HK-2 (cell line): Measurements from ENCODE around the gene USH2A.

Experiments
- DNase-seq: peaks from one replicate; pipeline ENCODE4 v3.0.0-alpha.2; 2018; ENCODE audit not compliant: unreplicated experiment

The USH2A gene

DNA sequence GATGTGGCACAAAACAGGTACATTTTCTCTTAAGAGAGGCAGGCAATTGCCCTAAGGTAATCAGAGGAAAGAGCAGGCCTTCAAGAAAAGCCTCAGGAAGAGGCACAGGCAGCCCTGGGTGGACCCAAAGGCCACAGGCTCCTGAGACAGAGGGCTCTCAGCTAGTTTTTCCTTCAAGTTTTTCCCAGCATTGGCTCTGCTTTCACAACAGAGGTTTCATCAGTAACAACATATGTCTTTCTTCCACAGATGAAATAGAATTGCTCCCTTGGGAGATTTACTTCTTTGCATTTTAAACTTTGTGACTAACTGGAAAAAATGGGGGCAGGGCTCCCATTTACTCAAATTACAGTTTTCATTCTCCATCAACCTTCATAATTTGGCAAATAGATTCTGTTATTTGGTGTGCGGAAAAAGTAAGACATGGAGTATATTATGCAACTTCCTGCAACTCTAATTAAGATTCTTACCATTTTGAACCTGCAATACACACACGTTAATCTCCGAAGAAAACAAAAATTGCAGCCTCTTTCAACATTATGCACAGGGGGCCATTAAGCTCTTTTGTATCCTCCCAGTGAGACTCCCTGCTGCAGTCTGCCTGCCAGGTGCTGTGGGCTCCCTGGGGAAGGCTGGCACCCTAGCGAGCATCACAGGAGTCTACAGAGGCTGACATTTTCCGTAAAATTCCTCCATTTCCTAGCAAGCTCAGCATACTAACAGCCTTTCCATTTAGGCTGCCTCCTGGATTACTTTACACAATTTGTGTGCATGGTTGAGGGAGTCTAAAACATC is 282.3 kb downstream of the USH2A start:
- DNase-seq = no peak

DNA sequence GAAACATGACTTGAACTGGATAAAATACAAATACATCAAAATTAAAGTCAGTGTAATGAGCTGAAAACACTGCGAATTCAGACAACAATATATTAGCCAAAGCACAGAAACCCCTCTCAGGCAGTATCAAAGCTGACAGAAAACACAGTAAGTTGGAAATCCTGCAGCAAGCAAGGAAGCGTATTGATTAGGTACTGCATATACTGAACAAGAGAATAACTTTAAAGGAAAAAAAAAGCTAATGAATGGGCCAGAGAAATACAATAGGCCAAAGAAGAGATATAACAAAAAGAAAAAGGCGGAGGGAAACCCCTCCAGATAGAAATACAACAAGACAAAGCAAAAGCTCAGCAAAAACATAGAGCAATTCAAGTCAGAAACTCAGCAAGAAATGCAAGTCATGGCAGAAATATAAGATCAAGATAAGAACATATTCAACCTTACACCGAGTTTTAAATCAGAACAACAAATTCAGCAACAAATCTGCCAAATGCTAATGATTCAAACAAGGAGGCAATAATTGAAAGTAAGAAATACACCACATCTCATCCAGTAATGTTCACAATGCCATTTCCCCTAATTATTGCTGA is 299.0 kb downstream of the USH2A start:
- DNase-seq = no peak

DNA sequence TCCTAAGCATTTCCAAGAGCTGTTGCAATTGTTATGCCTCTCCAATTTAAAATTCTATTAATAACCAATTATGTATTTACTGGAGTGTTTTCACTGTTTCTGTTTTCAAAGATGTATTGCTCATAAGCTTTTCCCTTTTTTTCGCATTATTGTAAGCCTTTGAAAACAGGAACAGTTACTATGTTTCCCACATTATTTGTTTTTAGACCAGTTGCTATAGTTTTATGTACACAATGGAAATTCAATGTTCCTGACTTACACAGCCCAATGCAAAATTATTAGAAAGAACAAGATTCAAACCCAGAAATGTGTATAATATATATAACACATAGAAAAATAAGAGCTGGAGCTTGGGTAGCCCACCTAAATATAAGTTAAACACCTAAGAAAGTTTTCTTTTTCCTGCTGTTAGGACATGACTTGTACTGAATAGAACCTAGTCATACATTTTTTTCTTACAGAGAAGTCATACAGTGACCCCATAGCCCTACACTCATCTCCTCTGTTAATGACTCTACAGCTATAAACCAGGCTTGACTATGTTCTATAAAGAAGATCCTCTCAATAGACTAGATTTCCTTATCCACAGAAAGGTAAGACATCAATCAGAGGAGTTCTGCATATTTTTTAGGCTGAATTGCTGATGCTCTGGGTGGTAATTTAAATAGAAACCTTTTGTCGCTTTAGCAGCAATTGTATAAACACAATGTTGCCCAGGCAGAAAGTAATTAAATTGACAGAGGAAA is 299.6 kb downstream of the USH2A start:
- DNase-seq = no peak

DNA sequence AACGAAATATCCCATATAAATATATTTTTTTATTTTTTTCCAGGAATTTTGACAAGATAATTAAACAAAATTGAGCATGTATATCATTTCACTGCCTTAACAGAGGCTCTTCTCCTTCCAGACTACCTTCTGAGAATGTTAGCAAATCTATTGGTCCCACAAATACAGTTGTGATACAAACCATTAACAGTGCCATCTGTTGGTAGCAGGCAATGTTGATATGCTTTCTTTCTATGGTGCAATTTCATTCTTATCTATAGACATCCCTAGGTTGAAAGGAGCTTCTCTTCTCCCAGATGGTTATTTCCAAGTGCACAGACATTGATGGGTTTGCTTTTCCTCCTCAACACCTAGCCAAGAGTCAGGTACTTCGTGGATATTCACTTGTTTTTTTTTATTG is 303.6 kb downstream of the USH2A start:
- no peak for DNase-seq

DNA sequence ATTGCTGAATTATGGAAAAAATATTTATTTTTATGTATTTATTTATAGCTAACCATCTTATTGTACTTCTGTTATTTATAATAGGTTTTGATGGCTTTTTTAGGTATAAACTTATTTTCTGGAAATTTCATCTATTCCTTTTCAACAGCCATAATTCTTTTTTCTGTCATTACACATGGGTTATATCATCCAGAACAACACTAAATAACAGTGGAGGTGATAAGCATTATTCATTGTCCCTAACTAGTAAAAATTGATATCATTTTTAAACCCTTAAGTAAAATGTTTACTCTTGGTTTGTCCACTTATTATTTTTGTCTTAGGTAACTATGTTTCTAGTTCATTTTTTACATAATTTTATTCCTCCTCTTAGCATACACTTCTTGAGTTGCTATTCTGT is 309.1 kb downstream of the USH2A start:
- no peak for DNase-seq

DNA sequence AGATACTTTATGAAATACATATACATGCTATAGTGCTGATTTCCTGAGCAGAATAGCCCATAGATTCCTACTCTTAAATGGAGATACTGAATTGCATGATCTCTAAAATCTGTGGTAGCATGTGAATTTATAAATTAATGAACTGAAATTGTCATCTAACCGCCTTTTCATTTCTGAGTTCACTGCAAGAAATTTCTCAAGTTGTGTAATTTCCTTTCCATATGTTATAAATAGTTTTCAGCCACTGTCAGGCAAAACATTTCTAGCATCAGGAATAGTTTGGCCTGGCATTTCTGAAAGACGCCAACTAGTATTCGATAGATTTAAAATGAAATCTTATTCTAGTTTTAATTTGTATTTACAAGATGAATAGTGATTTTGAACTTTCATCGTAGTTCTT is 310.1 kb downstream of the USH2A start:
- DNase-seq = no peak

DNA sequence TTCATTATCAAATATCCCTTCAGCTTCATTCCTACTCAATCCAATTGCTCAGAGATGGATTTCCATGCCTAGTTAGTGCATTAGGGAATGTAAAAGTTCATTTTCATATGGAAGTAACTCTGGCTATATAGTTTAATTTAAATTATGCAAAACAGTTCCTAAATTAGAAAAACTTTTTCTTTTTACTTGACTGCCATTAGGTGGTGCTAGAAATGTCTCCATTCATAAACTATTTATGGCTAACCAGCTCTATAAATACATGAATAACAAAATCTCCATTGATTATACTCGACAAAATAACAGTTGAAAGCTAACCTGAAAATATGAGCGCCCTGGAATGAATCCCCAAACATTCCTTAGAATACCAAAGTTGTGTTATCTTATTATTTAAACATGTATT is 311.4 kb downstream of the USH2A start:
- no peak for DNase-seq

DNA sequence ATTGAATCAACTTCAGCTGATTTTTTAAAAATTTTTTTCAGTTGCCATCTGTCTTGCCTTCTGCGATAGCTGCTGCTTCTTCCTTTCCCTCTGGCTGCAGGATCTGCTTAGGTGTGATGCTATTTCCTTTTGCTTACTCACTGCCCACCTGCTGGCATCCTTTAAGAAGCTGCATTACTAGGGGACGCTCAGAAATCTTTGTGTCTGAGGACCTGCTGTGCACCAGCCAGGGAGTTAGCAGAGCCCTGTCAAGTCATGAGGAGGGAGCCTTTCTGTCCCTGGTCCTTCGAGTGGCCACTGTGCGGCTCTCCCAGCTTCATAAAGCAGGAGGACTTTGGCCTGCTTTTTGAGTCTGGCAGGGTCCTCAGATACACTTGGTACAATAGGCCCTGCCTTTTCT is 327.8 kb downstream of the USH2A start:
- DNase-seq = no peak

DNA sequence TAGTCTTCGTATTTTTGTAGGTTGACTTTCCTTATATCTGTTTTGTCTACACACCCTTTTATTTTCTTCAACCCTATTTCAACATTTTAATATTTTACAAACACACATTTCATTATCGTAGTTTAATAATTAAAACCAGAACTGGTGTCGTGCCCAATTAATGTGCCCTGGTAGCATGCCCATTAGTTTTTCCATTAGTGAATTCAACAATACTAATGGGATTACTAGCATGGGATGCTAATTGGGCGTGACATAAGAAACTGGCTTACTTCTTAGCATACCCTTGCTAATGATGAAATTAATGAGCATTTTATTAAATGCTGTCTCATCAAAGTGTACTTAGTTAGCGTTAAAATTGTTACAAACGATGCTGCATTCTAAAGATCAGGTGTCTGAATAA is 332.7 kb downstream of the USH2A start:
- DNase-seq = no peak

DNA sequence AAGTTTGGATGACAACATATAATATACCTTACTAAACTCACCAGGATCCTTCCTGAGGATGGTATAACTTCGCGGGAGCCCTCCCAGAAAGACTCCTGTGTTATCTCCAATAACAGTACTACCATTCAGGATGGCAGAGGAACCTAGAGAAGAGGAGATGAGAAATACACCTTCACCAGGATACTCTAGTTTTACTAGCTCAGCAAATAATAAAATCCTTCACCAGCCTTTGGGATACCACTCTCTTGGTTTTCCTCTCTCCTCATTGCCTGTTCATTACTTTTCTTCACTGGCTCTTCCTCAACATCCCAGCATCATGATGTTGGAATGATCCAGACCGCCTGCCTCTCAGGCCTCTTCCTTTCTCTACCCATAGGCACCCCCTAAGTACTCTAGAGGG is 336.6 kb downstream of the USH2A start:
- no peak for DNase-seq

DNA sequence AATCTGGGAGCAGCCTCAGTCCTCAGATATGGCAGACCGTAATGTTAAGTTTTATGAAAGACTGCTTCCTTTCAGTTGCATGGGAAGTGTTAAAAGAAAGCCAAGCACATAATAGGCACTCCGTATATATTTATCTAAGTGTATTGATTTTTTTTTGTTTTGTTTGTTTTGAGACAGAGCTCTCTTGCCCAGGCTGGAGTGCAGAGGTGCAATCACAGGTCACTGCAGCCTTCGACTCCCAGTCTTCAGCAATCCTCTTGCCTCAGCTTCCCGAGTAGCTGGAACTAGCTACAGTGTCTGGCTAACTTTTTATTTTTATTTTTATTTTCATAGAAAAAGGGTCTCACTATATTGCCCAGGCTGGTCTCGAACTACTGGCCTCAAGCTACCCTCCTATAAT is 341.8 kb downstream of the USH2A start:
- no peak for DNase-seq

DNA sequence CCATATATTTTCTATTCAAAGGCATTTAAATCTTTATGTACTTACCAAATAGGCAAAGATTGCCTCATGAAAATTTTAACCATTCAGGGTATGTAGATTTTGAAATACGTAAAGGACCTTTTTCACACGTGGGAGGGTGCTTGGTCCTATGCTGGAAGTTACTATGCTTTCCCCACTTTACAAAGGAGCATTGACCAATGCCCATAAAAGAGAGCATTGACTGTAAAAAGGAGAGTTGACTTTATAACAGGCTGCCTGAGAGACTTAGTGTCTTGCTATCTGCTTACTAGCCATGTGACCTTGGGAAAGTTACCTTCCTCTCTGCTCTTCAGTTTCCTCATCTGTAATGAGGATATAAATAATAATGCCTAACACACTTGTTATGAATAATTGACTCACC is 346.5 kb downstream of the USH2A start:
- no peak for DNase-seq

DNA sequence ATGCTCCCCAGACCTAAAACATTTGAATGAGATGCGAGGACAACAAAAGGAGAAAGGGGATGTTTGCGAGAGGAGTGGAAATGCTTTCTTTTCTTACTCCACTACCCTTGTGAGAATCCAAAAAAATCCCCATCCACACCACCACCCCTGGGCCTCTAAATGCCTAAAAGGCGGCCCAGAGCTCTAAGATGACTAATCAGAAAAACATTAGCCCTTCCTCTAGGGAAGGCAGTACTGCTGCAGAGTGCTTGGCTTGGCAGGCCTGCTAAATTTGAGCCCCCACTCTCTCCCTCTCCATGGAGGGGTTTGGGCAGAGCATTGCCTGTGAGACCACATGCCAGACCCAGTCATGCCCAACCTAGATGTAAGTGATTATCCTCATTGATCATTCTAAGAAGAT is 347.9 kb downstream of the USH2A start:
- peak; percentile 31 for DNase-seq

DNA sequence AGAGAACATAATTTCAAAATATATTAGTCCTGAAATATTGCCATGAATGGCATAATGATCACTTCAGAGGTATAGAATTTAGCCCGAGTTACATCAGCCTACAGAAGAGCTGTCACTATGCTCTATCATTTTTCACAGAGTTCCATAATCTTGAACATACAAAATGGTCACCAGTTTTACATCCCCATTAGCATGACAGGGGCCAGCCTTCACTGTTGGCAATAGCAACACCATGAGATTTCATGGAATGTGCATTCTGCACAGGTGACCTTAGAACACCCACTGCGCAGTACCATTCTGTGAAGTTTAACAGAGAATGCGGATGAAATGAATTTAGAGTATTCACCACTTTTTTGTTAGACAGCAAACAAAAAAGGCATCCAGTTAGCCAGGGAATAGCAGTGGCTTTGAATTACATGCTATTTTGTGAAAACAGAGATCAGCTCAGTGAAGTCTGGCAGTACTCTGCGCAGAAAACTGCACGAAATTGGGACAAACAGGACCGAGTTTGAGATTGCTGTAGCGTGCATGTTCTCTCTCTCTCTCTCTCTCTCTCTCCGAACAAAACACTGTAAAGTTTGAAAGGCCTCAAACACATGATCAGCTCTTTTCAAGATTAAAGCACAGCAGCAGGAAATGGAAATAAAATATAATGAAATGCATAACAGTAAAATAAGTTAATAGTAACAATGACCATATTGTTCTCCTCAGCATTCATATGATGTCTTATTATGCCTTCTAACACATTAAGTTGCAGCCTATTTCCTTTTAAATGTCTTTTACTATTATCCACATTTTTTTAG is 349.3 kb downstream of the USH2A start:
- no peak for DNase-seq

DNA sequence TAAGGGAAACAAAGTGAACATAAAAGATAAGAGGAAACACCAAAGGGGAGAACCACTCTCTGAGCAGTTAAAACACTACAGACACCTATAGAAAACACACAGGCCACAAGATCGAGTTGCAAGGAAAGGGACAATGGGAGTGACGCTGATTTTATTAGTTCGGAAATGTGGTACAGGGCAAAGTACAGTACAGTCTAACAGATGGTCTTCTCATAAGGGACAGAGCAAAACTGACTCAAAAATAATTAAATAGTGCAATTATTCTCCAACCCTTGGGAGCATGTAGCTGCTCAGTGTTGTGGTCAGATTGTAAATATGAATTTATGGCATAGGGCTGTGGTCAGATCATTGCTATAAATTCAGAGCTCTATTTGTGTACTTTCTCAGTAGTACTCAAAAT is 352.0 kb downstream of the USH2A start:
- DNase-seq = no peak

DNA sequence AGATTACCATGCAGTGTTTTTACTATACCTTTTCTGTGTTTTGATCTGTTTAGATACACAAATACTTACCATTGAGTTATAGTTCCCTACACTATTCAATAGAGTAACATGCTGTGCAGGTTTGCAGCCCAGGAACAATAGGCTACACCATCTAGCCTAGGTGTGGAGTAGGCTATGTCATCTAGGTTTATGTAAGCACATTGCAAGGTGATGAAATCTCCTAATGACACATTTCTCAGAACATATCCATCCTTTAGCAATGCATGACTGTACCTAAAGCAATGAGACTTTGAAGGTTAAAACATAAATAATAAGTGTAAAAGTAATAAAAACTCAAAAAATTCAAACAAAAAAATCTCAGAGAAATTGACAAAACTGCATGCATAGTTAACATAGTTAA is 358.6 kb downstream of the USH2A start:
- DNase-seq = no peak

DNA sequence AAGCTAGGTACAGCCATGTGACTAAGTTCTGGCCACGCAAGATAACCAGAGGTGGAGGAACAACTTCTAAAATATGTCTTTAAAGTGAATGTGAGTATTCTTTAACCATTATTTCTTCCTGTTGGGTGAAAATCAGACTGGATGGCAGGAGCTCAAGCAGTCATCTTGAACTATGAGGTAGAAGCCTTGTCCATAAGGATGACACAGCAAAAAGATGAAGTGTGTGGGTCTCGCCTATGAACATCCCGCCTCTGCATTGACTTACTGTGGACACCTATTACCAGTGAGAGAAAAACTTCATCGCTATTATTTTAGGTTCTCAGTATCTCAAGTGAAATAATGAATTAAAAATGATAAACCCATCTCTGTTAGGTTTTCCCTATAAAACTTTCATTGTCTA is 365.3 kb downstream of the USH2A start:
- DNase-seq = no peak

DNA sequence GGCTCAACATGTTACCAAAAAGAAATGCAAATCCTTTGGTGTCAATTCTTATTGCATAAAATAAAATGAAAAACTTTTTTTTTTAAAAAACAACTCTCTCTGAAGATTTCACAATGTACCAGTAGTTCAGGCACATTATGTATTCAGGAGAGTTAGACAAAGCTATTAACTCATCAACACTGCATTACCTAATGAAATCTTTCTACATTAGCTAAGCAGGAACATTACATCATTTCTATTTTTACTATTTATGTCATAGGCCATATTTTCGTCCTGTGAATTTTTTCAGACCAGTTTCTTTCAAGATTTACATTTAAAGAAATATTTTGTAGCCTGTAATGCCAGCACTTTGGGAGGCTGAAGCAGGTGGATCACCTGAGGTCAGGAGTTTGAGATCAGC is 366.2 kb downstream of the USH2A start:
- no peak for DNase-seq

DNA sequence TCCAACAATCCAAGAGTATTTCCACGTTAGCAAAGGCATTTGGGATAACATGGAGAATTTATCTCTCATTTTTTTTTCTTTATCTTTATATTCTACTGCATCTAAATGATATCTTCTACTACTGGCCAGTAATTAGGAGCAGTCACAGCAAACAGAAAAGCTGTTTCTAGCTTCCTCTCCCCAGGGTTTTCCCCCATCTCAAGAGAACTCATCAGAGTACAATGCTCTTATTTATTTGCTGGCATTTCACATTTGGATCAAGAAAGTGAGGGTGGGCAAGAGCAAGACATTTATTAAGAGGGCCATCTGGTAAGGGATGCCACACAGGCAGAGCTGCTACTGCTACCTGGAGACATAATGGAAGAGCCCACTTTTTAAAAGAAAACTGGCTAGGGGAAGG is 368.2 kb downstream of the USH2A start:
- no peak for DNase-seq

DNA sequence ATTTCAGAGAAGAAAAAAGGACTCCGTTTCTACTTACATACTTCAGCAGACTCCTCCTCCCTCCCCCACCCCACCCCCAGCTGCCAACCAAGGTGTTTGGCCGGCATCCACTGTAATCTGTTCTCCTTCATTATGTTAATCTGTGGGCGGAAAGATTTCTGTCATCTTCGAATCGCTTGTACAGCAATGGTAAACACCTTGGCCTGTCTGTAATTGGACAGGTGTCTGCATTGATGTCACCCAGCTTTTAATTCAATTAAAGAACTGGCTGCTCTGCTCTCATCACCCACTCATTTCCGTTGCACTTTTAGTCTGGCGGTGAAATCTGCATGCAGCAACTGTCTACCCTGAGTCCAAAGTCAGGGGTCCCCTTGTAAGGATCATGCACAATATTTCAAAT is 368.6 kb downstream of the USH2A start:
- no peak for DNase-seq

DNA sequence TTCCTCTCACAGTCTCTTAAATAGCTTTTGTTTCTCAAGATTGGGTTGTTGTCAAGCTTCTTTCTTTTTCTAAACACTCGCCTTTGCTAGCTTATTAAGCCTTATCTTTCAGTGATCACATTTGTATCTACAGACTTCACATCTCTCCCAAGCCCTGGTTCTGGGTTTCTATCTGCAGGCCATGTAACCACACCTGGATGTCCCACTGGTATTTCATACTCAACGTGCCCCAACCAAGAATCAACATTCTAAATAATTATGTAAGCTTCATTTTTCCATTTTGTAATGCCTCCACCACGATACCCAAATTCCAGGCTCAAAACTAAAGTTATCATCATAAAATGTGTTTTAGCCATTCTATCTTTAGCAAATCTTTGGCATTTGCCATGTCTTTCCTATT is 372.2 kb downstream of the USH2A start:
- DNase-seq = no peak

DNA sequence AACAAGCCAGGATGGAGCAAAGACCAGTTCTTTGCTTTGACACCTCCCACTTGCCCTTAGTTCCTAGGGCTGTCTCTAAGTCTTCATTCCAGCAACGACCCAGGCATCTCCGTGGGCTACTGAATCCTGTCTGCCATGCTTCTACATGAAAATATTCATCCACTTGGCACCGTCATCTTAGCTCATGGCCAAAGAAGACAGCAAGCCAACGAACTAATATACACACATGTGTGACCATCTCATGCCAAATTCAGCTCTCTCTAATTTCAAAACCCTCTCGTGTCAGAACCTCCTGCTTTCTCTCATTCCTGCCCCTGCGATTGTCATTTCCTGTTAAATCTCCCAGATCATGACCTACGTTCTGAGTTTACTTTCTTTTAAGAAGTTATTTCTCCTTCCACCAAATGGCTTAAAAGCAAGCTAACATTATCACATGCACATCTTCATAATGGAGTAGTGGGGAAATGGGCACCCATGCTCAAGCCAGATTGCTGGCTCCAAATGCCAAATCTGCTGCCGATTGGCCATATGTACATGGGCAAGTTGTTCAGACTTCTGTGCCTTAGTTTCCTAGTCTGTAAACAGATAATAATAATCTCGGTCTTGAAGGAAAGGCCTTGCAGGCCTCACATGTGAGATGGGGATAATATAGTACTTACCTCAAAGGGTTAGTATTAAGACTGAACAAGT is 373.4 kb downstream of the USH2A start:
- no peak for DNase-seq
